Liver (tissue), 9 donors: ENCODE data around the gene AP4E1. TPM values are rescaled to one million over a fixed set of nuclear protein-coding genes. Genes with fewer than 3 reads are reported as not detected.

Source experiments
- DNase-seq: peaks from one replicate; pipeline ENCODE4 v3.0.0-alpha.2; 2017; ENCODE audit warnings: low spot score
- H3K27ac ChIP-seq, 2 donors: one replicate each; pipeline ENCODE4 v1.7.0; 2013; ENCODE audit warnings: inconsistent platforms in 2 of 2, low read length in 2 of 2, control low read depth in 1 of 2, low read depth in 1 of 2, mild to moderate bottlenecking in 1 of 2
- H3K27me3 ChIP-seq, 4 donors: one replicate each; pipeline versions ENCODE4 v1.6.1 to v1.7.0; 2013; ENCODE audit warnings: low read length in 3 of 4, inconsistent platforms in 1 of 4, mild to moderate bottlenecking in 1 of 4, moderate library complexity in 1 of 4; ENCODE audit not compliant: control insufficient read depth in 4 of 4, insufficient read depth in 4 of 4
- H3K36me3 ChIP-seq, 4 donors: one replicate each; pipeline versions ENCODE4 v1.6.1 to v1.7.0; 2013; ENCODE audit warnings: low read length in 3 of 4, mild to moderate bottlenecking in 3 of 4, low read depth in 1 of 4, moderate library complexity in 1 of 4; ENCODE audit not compliant: control insufficient read depth in 4 of 4, insufficient read depth in 3 of 4
- H3K4me1 ChIP-seq, 4 donors: one replicate each; pipeline versions ENCODE4 v1.6.1 to v1.7.0; 2013; ENCODE audit warnings: low read length in 3 of 4, mild to moderate bottlenecking in 3 of 4, moderate library complexity in 1 of 4; ENCODE audit not compliant: control insufficient read depth in 4 of 4, insufficient read depth in 4 of 4
- H3K4me3 ChIP-seq, 3 donors: one replicate each; pipeline versions ENCODE4 v1.6.1 to v1.7.0; 2013; ENCODE audit warnings: low read length in 3 of 3, control low read depth in 1 of 3, low read depth in 1 of 3, mild to moderate bottlenecking in 1 of 3
- H3K9ac ChIP-seq, 2 donors: one replicate each; pipeline ENCODE4 v1.7.0; 2013; ENCODE audit warnings: low read length in 2 of 2, mild to moderate bottlenecking in 2 of 2, moderate library complexity in 2 of 2, control low read depth in 1 of 2, low read depth in 1 of 2
- H3K9me3 ChIP-seq, 4 donors: one replicate each; pipeline versions ENCODE4 v1.6.1 to v1.7.0; 2013; ENCODE audit warnings: low read length in 3 of 4; ENCODE audit not compliant: control insufficient read depth in 4 of 4
- ATF3 ChIP-seq: IDR thresholded peaks from 2 replicates; pipeline ENCODE4 v1.6.1; 2016; ENCODE audit warnings: antibody characterized with exemption
- CTCF ChIP-seq: fragments of 150-350 bp; IDR thresholded peaks from 2 replicates; pipeline ENCODE4 v1.5.1; 2017; ENCODE audit warnings: improper control_type of control experiment, low read depth, low read length; ENCODE audit not compliant: missing input control
- EGR1 ChIP-seq, 2 donors: IDR thresholded peaks; 2 replicates each; pipeline ENCODE4 v1.6.1; 2016 to 2018; ENCODE audit warnings: antibody characterized with exemption in 2 of 2, low read depth in 2 of 2
- FOXA1 ChIP-seq: IDR thresholded peaks from 2 replicates; pipeline ENCODE4 v1.6.1; 2016; ENCODE audit warnings: antibody characterized with exemption
- FOXA2 ChIP-seq: IDR thresholded peaks from 2 replicates; pipeline ENCODE4 v1.6.1; 2016; ENCODE audit warnings: antibody characterized with exemption
- GABPA ChIP-seq, 2 donors: IDR thresholded peaks in 1 of 2; conservative IDR thresholded peaks in 1 of 2; 2 replicates each; pipeline ENCODE4 v1.6.1; 2016; ENCODE audit warnings: antibody characterized with exemption in 2 of 2, mild to moderate bottlenecking in 1 of 2, moderate library complexity in 1 of 2
- HNF4G ChIP-seq: IDR thresholded peaks from 2 replicates; pipeline ENCODE4 v1.6.1; 2016; ENCODE audit warnings: antibody characterized with exemption
- JUND ChIP-seq, 2 donors: IDR thresholded peaks; 2 replicates each; pipeline ENCODE4 v1.6.1; 2016; ENCODE audit warnings: antibody characterized with exemption in 2 of 2
- MAX ChIP-seq: IDR thresholded peaks from 2 replicates; pipeline ENCODE4 v1.6.1; 2016; ENCODE audit warnings: antibody characterized with exemption
- NR2F2 ChIP-seq: IDR thresholded peaks from 2 replicates; pipeline ENCODE4 v1.6.1; 2016; ENCODE audit warnings: antibody characterized with exemption
- RAD21 ChIP-seq, 2 donors: IDR thresholded peaks; 2 replicates each; pipeline ENCODE4 v1.6.1; 2016; ENCODE audit warnings: antibody characterized with exemption in 2 of 2, mild to moderate bottlenecking in 2 of 2
- REST ChIP-seq: IDR thresholded peaks from 2 replicates; pipeline ENCODE4 v1.6.1; 2016; ENCODE audit warnings: antibody characterized with exemption, mild to moderate bottlenecking
- RXRA ChIP-seq, 2 donors: IDR thresholded peaks; 2 replicates each; pipeline ENCODE4 v1.6.1; 2017 to 2018; ENCODE audit warnings: antibody characterized with exemption in 2 of 2, mild to moderate bottlenecking in 1 of 2
- SP1 ChIP-seq: IDR thresholded peaks from 2 replicates; pipeline ENCODE4 v1.6.1; 2018; ENCODE audit warnings: antibody characterized with exemption, mild to moderate bottlenecking
- TAF1 ChIP-seq: conservative IDR thresholded peaks from 2 replicates; pipeline ENCODE4 v1.6.1; 2016; ENCODE audit warnings: antibody characterized with exemption, mild to moderate bottlenecking
- YY1 ChIP-seq: IDR thresholded peaks from 2 replicates; pipeline ENCODE4 v1.6.1; 2016; ENCODE audit warnings: antibody characterized with exemption, mild to moderate bottlenecking
- whole genome bisulfite sequencing: extraction: QIAGEN DNeasy Blood & Tissue Kit; methylation state at CpG from one replicate; pipeline ENCODE4 v1.1.7; 2013; 5-methylcytosine and 5-hydroxymethylcytosine counted together
- polyA plus RNA-seq, 2 donors: library from polyadenylated mRNA; stranded (reverse) in 1 of 2; unstranded in 1 of 2; fragments of 200-250 nt in 1 of 2; fragments of >200 nt in 1 of 2; fragmentation: Nextera tagmentation in 1 of 2; extraction: Ambion mirVana in 1 of 2; gene quantifications; one replicate each; pipeline versions ENCODE4 v1.2.1 to v1.2.3, GENCODE V29; 2013 to 2015
- total RNA-seq, 2 donors: library from RNA; depleted of rRNA; stranded (reverse); fragments of >200 nt; gene quantifications; one replicate each; pipeline ENCODE4 v1.2.3, GENCODE V29; 2014
- TF ChIP-seq, protein P1 (sequence below): IDR thresholded peaks from 2 replicates; pipeline ENCODE4 v1.6.1; 2016; ENCODE audit warnings: antibody characterized with exemption
- donor health status: healthy.
- donor health status: healthy.
- donor health status: healthy.
- donor health status: healthy.
- donor health status: healthy.

AP4E1 gene
- total and polyA plus RNA-seq, 4 donors = 1.3 to 10.2 (median 4.6) TPM

- no peaks in the 10 kb centered on the region for H3K4me1 ChIP-seq
- H3K27me3 ChIP-seq = no peaks in the 10 kb centered on the region
- no peak overlapping the region for H3K4me3 ChIP-seq
- no peak for DNase-seq
- WGBS = 83% methylated on average over 4 of the region's 4 CpGs
- H3K27ac ChIP-seq = no peak overlapping the region
- H3K9ac ChIP-seq = no peak overlapping the region
- TF ChIP-seq SP1 = no peak
- no peak for TF ChIP-seq NR2F2
- TF ChIP-seq ATF3 = no peak
- TF ChIP-seq JUND (IDR thresholded peaks at IDR 0.05) = no peak
- TF ChIP-seq RXRA (IDR thresholded peaks at IDR 0.05) = no peak
- no peak for TF ChIP-seq YY1
- no peak for TF ChIP-seq GABPA (IDR thresholded peaks at IDR 0.05 in 1 of 2, conservative IDR thresholded peaks at IDR 0.05 in 1 of 2)
- TF ChIP-seq MAX = no peak
- TF ChIP-seq, protein P1, sequence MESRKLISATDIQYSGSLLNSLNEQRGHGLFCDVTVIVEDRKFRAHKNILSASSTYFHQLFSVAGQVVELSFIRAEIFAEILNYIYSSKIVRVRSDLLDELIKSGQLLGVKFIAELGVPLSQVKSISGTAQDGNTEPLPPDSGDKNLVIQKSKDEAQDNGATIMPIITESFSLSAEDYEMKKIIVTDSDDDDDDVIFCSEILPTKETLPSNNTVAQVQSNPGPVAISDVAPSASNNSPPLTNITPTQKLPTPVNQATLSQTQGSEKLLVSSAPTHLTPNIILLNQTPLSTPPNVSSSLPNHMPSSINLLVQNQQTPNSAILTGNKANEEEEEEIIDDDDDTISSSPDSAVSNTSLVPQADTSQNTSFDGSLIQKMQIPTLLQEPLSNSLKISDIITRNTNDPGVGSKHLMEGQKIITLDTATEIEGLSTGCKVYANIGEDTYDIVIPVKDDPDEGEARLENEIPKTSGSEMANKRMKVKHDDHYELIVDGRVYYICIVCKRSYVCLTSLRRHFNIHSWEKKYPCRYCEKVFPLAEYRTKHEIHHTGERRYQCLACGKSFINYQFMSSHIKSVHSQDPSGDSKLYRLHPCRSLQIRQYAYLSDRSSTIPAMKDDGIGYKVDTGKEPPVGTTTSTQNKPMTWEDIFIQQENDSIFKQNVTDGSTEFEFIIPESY = no peak
- TF ChIP-seq HNF4G = no peak
- H3K9me3 ChIP-seq = no peaks in the 10 kb centered on the region
- H3K36me3 ChIP-seq = peaks cover 0 to 21% (median 15%) of the 10 kb centered on the region in 4 donors
Observed at GRCh38 chr15:50993598-50993997, 85.1 kb downstream of the AP4E1 start.

- DNase-seq = no peak
- WGBS = 98% methylated on average over 1 of the region's 1 CpG
- no peak for TF ChIP-seq NR2F2
- no peak for TF ChIP-seq YY1
- no peak for TF ChIP-seq EGR1 (IDR thresholded peaks at IDR 0.05; ENCODE audit: low read depth in 2 of 2)
- Histone ChIP-seq H3K9ac (no peak overlapping the region), H3K4me1 (no peaks in the 10 kb centered on the region), H3K27ac (no peak overlapping the region), H3K36me3 (peaks cover 0 to 23% (median 14%) of the 10 kb centered on the region in 4 donors), H3K27me3 (no peaks in the 10 kb centered on the region), H3K9me3 (no peaks in the 10 kb centered on the region), H3K4me3 (no peak overlapping the region)
Observed at GRCh38 chr15:50996641-50997040, 88.2 kb downstream of the AP4E1 start.

DNA sequence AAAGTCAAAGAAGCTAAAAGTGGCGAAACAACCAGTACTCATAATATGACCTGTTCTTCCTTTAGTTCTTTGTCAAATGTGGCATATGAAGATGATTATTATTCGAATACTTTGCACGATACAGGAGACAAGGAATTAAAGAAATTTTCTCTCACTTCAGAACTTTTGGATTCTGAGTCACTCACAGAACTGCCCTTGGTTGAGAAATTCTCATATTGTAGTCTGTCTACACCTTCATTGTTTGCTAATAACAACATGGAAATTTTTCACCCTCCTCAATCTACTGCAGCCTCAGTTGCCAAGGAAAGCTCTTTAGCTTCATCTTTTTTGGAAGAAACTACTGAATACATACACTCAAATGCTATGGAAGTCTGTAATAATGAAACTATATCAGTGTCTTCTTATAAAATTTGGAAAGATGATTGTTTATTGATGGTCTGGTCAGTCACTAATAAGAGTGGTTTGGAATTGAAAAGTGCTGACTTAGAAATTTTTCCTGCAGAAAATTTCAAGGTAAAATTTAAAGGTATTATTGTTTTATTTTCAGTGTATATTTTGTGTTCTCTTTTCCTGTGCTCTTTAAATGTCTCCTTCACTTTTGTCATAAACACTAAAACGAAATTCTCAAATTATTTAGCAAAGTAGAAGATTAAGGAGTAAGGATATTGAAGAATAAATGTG is 89.0 kb downstream of the AP4E1 start:
- no peak overlapping the region for H3K9ac ChIP-seq
- TF ChIP-seq JUND (IDR thresholded peaks at IDR 0.05) (no peak), TAF1 (no peak), MAX (no peak), RXRA (IDR thresholded peaks at IDR 0.05) (no peak), FOXA1 (no peak), REST (no peak), SP1 (no peak), FOXA2 (no peak), RAD21 (IDR thresholded peaks at IDR 0.05) (no peak), NR2F2 (no peak), ATF3 (no peak), EGR1 (IDR thresholded peaks at IDR 0.05; ENCODE audit: low read depth in 2 of 2) (no peak), CTCF (no peak), HNF4G (no peak)
- H3K27me3 ChIP-seq = no peaks in the 10 kb centered on the region
- WGBS = 97% methylated on average over 4 of the region's 4 CpGs
- DNase-seq = no peak
- H3K36me3 ChIP-seq = peaks cover 0 to 26% (median 14%) of the 10 kb centered on the region in 4 donors
- H3K9me3 ChIP-seq = no peaks in the 10 kb centered on the region
- H3K27ac ChIP-seq = no peak overlapping the region
- H3K4me3 ChIP-seq = no peak overlapping the region
- H3K4me1 ChIP-seq = no peaks in the 10 kb centered on the region
